AG04450 (cell line): Measurements from ENCODE around the gene TOP1. TPM values are rescaled to one million over a fixed set of nuclear protein-coding genes. Genes with fewer than 3 reads are reported as not detected.

Experiments
- CTCF ChIA-PET: fragments of 300-600, 350-600 bp; formaldehyde crosslinking; extraction: SDS; loops from one replicate; lab custom pipeline; 2022; ENCODE audit warnings: antibody characterized with exemption, inconsistent platforms; lab: Charles Lee
- POLR2A ChIA-PET: fragments of 350-600 bp; formaldehyde crosslinking; extraction: SDS; loops from one replicate; lab custom pipeline; 2021; ENCODE audit warnings: antibody characterized with exemption, inconsistent platforms; lab: Yijun Ruan, JAX
- DNase-seq: peaks from one replicate; pipeline ENCODE4 v3.0.0-alpha.2; 2011; ENCODE audit warnings: low read depth, low spot score
- H3K27ac ChIP-seq: one replicate; pipeline ENCODE4 v1.5.1; 2012; ENCODE audit warnings: low read depth, low read length, control low read depth
- H3K27me3 ChIP-seq: one replicate; pipeline ENCODE4 v1.6.0; 2012; ENCODE audit warnings: low read length; ENCODE audit not compliant: control insufficient read depth, insufficient read depth
- H3K4me3 ChIP-seq: 2 replicates; pipeline ENCODE4 v1.5.1; 2011; ENCODE audit warnings: mild to moderate bottlenecking, low read depth, low read length, control low read depth
- H3K9me3 ChIP-seq: 2 replicates; pipeline ENCODE4 v1.5.1; 2012; ENCODE audit warnings: low read length; ENCODE audit not compliant: control insufficient read depth, insufficient read depth
- CTCF ChIP-seq: IDR thresholded peaks from 2 replicates; pipeline ENCODE4 v1.5.1; 2011; ENCODE audit warnings: low read depth, low read length, control low read depth, inconsistent platforms
- polyA plus RNA-seq: library from polyadenylated mRNA; depleted of rRNA; stranded (reverse); fragments of >200 nt; gene quantifications from 2 replicates; pipeline ENCODE4 v1.2.3, GENCODE V29; 2011

The TOP1 gene
- polyA plus RNA-seq, 1 experiment: 29.1 TPM

GRCh38 chr20:41011551-41012067 is 17.0 kb upstream of the TOP1 start:
- Histone ChIP-seq H3K4me3 (no peak overlapping the region), H3K27me3 (no peaks in the 10 kb centered on the region), H3K27ac (no peak overlapping the region), H3K9me3 (peaks cover 7% of the 10 kb centered on the region; the same call in 1 of the 2 replicates)
- DNase-seq: no peak
- TF ChIP-seq CTCF: no peak
- CTCF ChIA-PET: no interaction called here
- POLR2A ChIA-PET: interaction anchor here (0.6 kb wide), 1 partner anchor 392 kb away, joined by 4 read pairs; no protein-coding TSS in a partner anchor

- POLR2A ChIA-PET: no interaction called here
- CTCF ChIA-PET: no interaction called here
- no peak for TF ChIP-seq CTCF
These were observed 14.0 kb upstream of the TOP1 start for GRCh38 chr20:41014561-41015088.

GRCh38 chr20:41017448-41018042 is 11.1 kb upstream of the TOP1 start:
- Histone ChIP-seq H3K9me3 (no peaks in the 10 kb centered on the region), H3K4me3 (no peak overlapping the region), H3K27me3 (no peaks in the 10 kb centered on the region), H3K27ac (no peak overlapping the region)
- no peak for DNase-seq
- ChIA-PET POLR2A (interaction anchor here (1.2 kb wide), 1 partner anchor 12 kb away, joined by 4 read pairs; no protein-coding TSS in a partner anchor), CTCF (interaction anchor here (0.7 kb wide), 1 partner anchor 39 kb away, joined by 3 read pairs; no protein-coding TSS in a partner anchor)
- TF ChIP-seq CTCF: no peak

More at GRCh38 chr20:41014561-41015088, 14.0 kb upstream of the TOP1 start:
- Histone ChIP-seq H3K4me3 (no peak overlapping the region), H3K9me3 (no peaks in the 10 kb centered on the region), H3K27me3 (no peaks in the 10 kb centered on the region), H3K27ac (no peak overlapping the region)
- no peak for DNase-seq

- H3K4me3 ChIP-seq: no peak overlapping the region
- H3K9me3 ChIP-seq: no peaks in the 10 kb centered on the region
- H3K27ac ChIP-seq: no peak overlapping the region
- POLR2A ChIA-PET: interaction anchor here (0.7 to 1.2 kb wide), 2 partner anchors 13 to 40 kb away, joined by 4 read pairs; no protein-coding TSS in a partner anchor
- no peak for DNase-seq
- CTCF ChIA-PET: interaction anchor here (1.3 kb wide), 1 partner anchor 28 kb away, joined by 4 read pairs; no protein-coding TSS in a partner anchor
- TF ChIP-seq CTCF: no peak
- no peaks in the 10 kb centered on the region for H3K27me3 ChIP-seq
These were observed 10.5 kb upstream of the TOP1 start for GRCh38 chr20:41018153-41018552.

- Histone ChIP-seq H3K4me3 (no peak overlapping the region), H3K9me3 (no peaks in the 10 kb centered on the region), H3K27me3 (no peaks in the 10 kb centered on the region), H3K27ac (no peak overlapping the region)
- no peak for DNase-seq
- ChIA-PET POLR2A (no interaction called here), CTCF (interaction anchor here (0.9 to 1.0 kb wide), 2 partner anchors 33 to 35 kb away, joined by 3 to 4 read pairs; no protein-coding TSS in a partner anchor)
- TF ChIP-seq CTCF: no peak
These were observed 5.1 kb upstream of the TOP1 start for GRCh38 chr20:41023549-41023948.
